GM18870 (cell line): ENCODE results near the gene PLA2G4A.
A peak's percentile ranks its signal among the peaks of the same experiment; 100 is the strongest.

Source experiments
- ATAC-seq: cut with Tn5 transposase; IDR thresholded peaks from one replicate; pipeline ENCODE4 v1.9.1; 2021; ENCODE audit warnings: moderate library complexity; ENCODE audit not compliant: unreplicated experiment

Gene PLA2G4A

GRCh38 chr1:186831168-186831567 lies 2.4 kb downstream of the PLA2G4A start:
- no peak for ATAC-seq

- ATAC-seq, result no peak
These were observed 5.7 kb downstream of the PLA2G4A start for GRCh38 chr1:186834399-186834958.

- no peak for ATAC-seq
These were observed 6.7 kb downstream of the PLA2G4A start for GRCh38 chr1:186835448-186835847.

- no peak for ATAC-seq
These were observed 9.1 kb downstream of the PLA2G4A start for GRCh38 chr1:186837806-186838205.

GRCh38 chr1:186838380-186839040 lies 9.8 kb downstream of the PLA2G4A start:
- ATAC-seq, result no peak

- ATAC-seq, result peak; percentile 63
These were observed 10.3 kb downstream of the PLA2G4A start for GRCh38 chr1:186839041-186839400.

- no peak for ATAC-seq
These were observed 12.8 kb downstream of the PLA2G4A start for GRCh38 chr1:186841599-186841998.

GRCh38 chr1:186842547-186842946 lies 13.8 kb downstream of the PLA2G4A start:
- no peak for ATAC-seq

- ATAC-seq, result no peak
These were observed 14.5 kb downstream of the PLA2G4A start for GRCh38 chr1:186843226-186843625.

- no peak for ATAC-seq
These were observed 15.2 kb downstream of the PLA2G4A start for GRCh38 chr1:186843931-186844330.

- ATAC-seq, result no peak
These were observed 16.9 kb downstream of the PLA2G4A start for GRCh38 chr1:186845576-186846210.

GRCh38 chr1:186848509-186849130 lies 19.9 kb downstream of the PLA2G4A start:
- ATAC-seq, result no peak

- ATAC-seq, result peak; percentile 96
These were observed 20.5 kb downstream of the PLA2G4A start for GRCh38 chr1:186849271-186849671.

- ATAC-seq, result peak; percentile 43
These were observed 21.1 kb downstream of the PLA2G4A start for GRCh38 chr1:186849826-186850225.

GRCh38 chr1:186854102-186854501 lies 25.4 kb downstream of the PLA2G4A start:
- no peak for ATAC-seq

- peak; percentile 66 for ATAC-seq
These were observed 30.2 kb downstream of the PLA2G4A start for GRCh38 chr1:186858923-186859322.

GRCh38 chr1:186859995-186860394 lies 31.2 kb downstream of the PLA2G4A start:
- ATAC-seq, result no peak

GRCh38 chr1:186864296-186864695 lies 35.5 kb downstream of the PLA2G4A start:
- no peak for ATAC-seq

GRCh38 chr1:186865253-186865652 lies 36.5 kb downstream of the PLA2G4A start:
- peak; percentile 85 for ATAC-seq

- no peak for ATAC-seq
These were observed 37.1 kb downstream of the PLA2G4A start for GRCh38 chr1:186865857-186866256.

GRCh38 chr1:186869526-186870228 lies 40.9 kb downstream of the PLA2G4A start:
- no peak for ATAC-seq
